Karpas-422 (cell line): Measurements from ENCODE around the gene GATA2. TPM values are rescaled to one million over a fixed set of nuclear protein-coding genes. Genes with fewer than 3 reads are reported as not detected.

Source experiments
- DNase-seq: peaks from one replicate; pipeline ENCODE4 v3.0.0-alpha.2; 2015
- H2AFZ ChIP-seq: fragments of 200-600 bp; sonication (generic); 2 replicates; pipeline ENCODE4 v1.6.1; 2014; ENCODE audit warnings: antibody characterized with exemption, low read length, mixed read lengths
- H3K27ac ChIP-seq: fragments of 200-600 bp; sonication (generic); 2 replicates; pipeline ENCODE4 v1.5.1; 2014; ENCODE audit warnings: mild to moderate bottlenecking, low read length, moderate library complexity
- H3K27me3 ChIP-seq: fragments of 200-600 bp; sonication (generic); 2 replicates; pipeline ENCODE4 v1.6.1; 2014; ENCODE audit warnings: low read length, mixed read lengths
- H3K36me3 ChIP-seq: fragments of 200-600 bp; sonication (generic); 2 replicates; pipeline ENCODE4 v1.6.1; 2014; ENCODE audit warnings: low read length, mixed read lengths; ENCODE audit not compliant: insufficient read depth
- H3K4me1 ChIP-seq: fragments of 200-600 bp; sonication (generic); 2 replicates; pipeline ENCODE4 v1.6.1; 2014; ENCODE audit warnings: mild to moderate bottlenecking, low read length, mixed read lengths
- H3K4me2 ChIP-seq: fragments of 200-600 bp; sonication (generic); 2 replicates; pipeline ENCODE4 v1.6.1; 2014; ENCODE audit warnings: low read length, low read depth, mild to moderate bottlenecking; ENCODE audit not compliant: poor library complexity, severe bottlenecking
- H3K4me3 ChIP-seq: fragments of 200-600 bp; sonication (generic); 2 replicates; pipeline ENCODE4 v1.5.1; 2014; ENCODE audit warnings: mild to moderate bottlenecking, antibody characterized with exemption, low read length, mixed read lengths
- H3K79me2 ChIP-seq: fragments of 200-600 bp; sonication (generic); 2 replicates; pipeline ENCODE4 v1.6.1; 2014; ENCODE audit warnings: mild to moderate bottlenecking, low read length, mixed read lengths
- H3K9ac ChIP-seq: fragments of 200-600 bp; sonication (generic); 2 replicates; pipeline ENCODE4 v1.6.0; 2014; ENCODE audit warnings: low read length
- H3K9me2 ChIP-seq: fragments of 200-600 bp; sonication (generic), shearing (Covaris generic); replicated peaks from 2 replicates; pipeline ENCODE4 v1.6.0; 2014; ENCODE audit warnings: mild to moderate bottlenecking, low read length, moderate library complexity; ENCODE audit not compliant: insufficient read depth
- H3K9me3 ChIP-seq: fragments of 300-700, 200-600 bp; sonication (generic); 2 replicates; pipeline ENCODE4 v1.6.1; 2014; ENCODE audit warnings: low read length, mixed read lengths
- H4K20me1 ChIP-seq: fragments of 200-600 bp; sonication (generic); 2 replicates; pipeline ENCODE4 v1.6.1; 2014; ENCODE audit warnings: mild to moderate bottlenecking, antibody characterized with exemption, low read length, low read depth; ENCODE audit not compliant: insufficient read depth
- total RNA-seq: library from RNA; depleted of rRNA; stranded (reverse); fragments of >200 nt; shearing (Covaris generic); gene quantifications from 2 replicates; pipeline ENCODE4 v1.2.3, GENCODE V29; 2014; ENCODE audit warnings: low replicate concordance

GATA2 gene
- total RNA-seq, 1 experiment from 2014 or later: not detected

DNA sequence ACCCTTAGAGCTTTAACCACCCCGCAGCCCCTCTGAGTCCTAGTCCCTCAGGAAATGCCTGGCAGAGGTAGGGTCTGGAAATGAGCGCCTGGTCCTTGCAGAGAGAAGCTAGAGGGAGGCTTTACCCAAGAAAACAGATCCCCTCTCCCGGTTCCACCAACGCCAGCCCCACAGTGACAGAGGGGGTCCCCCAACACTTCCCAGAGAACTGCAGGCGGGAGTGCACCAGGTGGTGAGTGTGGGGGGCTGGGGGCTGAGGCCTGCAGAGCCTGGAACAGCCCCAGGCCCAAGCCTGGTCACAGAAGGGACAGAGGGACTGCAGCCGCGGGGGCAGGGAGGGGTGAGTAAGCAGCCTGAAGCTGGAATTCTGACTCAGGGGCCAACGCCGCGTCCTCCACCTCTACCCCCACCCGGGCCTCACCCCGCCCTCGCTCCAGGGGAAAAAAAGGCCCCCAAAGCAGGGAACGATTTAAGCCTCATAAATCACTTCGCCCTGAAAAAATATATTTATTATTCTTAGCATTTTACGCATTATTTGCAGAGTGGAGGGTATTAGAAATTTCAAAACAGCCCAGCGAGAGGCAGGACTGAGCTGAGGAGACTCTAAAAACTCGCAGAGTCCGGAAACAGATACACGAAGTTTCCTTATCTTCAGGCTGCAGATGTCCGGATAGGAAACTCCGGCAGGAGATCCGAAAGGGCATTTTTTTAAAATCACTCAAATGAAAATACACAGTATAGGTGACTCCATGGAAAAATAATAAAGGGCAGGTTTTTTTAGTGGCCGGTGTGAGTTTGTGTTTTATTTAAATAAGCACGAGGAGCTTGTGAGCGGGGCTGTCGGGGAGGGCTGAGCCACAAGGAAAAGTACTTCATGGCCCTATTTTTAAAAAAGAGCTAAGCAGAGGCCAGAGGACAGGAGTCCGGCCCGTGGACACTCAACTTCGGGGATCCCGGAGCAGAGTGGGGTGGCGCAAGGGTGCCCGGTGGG, 10.0 kb downstream of the GATA2 start:
- Histone ChIP-seq H3K9ac (no peak overlapping the region), H3K9me2 (no peaks in the 10 kb centered on the region), H2AFZ (no peak overlapping the region), H3K4me2 (no peak overlapping the region), H3K4me3 (no peak overlapping the region), H3K79me2 (no peaks in the 10 kb centered on the region), H3K27me3 (no peaks in the 10 kb centered on the region), H3K36me3 (no peaks in the 10 kb centered on the region), H3K4me1 (no peaks in the 10 kb centered on the region), H3K9me3 (no peaks in the 10 kb centered on the region), H4K20me1 (no peaks in the 10 kb centered on the region), H3K27ac (no peak overlapping the region)
- DNase-seq: no peak

DNA sequence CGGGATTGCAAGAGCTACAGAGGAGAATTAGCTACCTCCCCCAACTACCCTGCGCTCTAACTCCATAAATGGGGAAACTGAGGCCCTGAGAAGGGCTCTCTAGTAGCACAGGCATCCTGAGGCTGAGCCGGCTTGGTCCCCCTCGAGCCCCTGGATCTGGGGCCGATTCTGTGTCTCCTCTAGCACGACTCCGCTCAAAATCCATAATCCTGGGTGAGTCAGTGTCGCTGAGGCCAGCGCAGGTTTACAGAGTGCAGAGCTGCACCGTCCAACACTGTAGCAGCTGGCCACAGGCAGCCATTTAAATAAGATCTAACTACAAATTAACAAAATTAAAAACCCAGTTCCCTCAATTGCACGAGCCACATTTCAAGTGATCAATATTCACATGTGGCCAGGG, 10.8 kb downstream of the GATA2 start:
- H3K27me3 ChIP-seq: no peaks in the 10 kb centered on the region
- H2AFZ ChIP-seq: no peak overlapping the region
- no peak overlapping the region for H3K27ac ChIP-seq
- H3K79me2 ChIP-seq: no peaks in the 10 kb centered on the region
- no peak overlapping the region for H3K4me3 ChIP-seq
- no peaks in the 10 kb centered on the region for H3K9me3 ChIP-seq
- H3K9ac ChIP-seq: no peak overlapping the region
- H3K36me3 ChIP-seq: no peaks in the 10 kb centered on the region
- H3K4me2 ChIP-seq: no peak overlapping the region
- no peaks in the 10 kb centered on the region for H3K4me1 ChIP-seq
- no peaks in the 10 kb centered on the region for H3K9me2 ChIP-seq
- DNase-seq: no peak
- no peaks in the 10 kb centered on the region for H4K20me1 ChIP-seq

DNA sequence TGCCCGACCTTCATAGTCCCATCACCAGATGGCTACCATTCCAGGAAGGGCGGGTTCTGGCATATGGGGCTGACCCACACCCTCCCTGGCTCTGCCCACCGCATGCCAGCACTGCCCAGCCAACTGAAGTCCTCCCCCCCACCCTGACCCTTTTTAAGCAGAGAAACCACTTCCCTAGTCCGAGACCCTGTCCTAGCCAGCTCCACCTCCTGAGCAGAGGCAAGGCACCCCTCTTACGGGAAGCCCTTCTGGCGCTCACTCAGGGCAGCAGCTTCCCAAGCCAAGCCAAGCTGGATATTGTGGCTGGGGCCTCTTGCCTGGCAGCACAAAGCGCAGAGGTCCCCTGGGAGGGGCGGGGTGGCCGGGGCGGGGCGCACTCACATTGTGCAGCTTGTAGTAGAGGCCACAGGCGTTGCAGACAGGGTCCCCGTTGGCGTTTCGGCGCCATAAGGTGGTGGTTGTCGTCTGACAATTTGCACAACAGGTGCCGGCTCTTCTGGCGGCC, 11.5 kb downstream of the GATA2 start:
- H4K20me1 ChIP-seq: no peaks in the 10 kb centered on the region
- H2AFZ ChIP-seq: no peak overlapping the region
- H3K79me2 ChIP-seq: no peaks in the 10 kb centered on the region
- no peaks in the 10 kb centered on the region for H3K4me1 ChIP-seq
- DNase-seq: peak; percentile 52
- no peaks in the 10 kb centered on the region for H3K9me3 ChIP-seq
- H3K27ac ChIP-seq: no peak overlapping the region
- H3K36me3 ChIP-seq: no peaks in the 10 kb centered on the region
- no peaks in the 10 kb centered on the region for H3K9me2 ChIP-seq
- no peaks in the 10 kb centered on the region for H3K27me3 ChIP-seq
- H3K4me3 ChIP-seq: no peak overlapping the region
- no peak overlapping the region for H3K4me2 ChIP-seq
- no peak overlapping the region for H3K9ac ChIP-seq

DNA sequence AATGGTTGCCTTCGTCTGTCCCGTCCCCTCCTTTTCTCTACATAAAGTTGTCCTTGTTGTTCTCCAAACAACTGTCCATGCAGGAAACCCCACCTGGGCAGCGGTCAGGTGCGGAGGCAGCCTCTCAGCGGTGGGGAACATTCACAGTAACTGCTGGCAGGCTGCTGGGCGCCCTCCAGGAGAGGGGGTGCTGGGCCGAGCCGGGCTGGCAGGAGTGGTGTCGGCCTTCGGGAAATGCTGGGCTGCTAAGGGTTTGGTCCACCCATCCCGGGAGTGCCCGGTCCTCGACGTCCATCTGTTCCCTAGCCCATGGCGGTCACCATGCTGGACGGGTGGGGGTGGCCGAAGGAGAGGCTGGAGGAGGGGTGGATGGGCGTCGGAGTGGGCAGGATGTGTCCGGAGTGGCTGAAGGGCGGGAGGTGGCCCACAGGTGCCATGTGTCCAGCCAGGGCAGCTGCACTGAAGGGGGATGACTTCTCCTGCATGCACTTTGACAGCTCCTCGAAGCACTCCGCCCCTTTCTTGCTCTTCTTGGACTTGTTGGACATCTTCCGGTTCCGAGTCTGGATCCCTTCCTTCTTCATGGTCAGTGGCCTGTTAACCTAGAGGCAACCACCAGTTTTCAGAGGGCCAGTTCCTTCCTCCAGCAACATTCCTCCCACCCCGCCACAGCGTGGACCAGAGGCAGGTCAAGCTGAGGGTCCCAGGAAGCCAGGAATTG, 12.1 kb downstream of the GATA2 start:
- Histone ChIP-seq H3K4me2 (no peak overlapping the region), H4K20me1 (no peaks in the 10 kb centered on the region), H3K4me3 (no peak overlapping the region), H3K27me3 (no peaks in the 10 kb centered on the region), H3K27ac (no peak overlapping the region), H3K9ac (no peak overlapping the region), H3K9me3 (no peaks in the 10 kb centered on the region), H3K36me3 (no peaks in the 10 kb centered on the region), H3K4me1 (no peaks in the 10 kb centered on the region), H3K9me2 (no peaks in the 10 kb centered on the region), H2AFZ (no peak overlapping the region), H3K79me2 (no peaks in the 10 kb centered on the region)
- DNase-seq: no peak

DNA sequence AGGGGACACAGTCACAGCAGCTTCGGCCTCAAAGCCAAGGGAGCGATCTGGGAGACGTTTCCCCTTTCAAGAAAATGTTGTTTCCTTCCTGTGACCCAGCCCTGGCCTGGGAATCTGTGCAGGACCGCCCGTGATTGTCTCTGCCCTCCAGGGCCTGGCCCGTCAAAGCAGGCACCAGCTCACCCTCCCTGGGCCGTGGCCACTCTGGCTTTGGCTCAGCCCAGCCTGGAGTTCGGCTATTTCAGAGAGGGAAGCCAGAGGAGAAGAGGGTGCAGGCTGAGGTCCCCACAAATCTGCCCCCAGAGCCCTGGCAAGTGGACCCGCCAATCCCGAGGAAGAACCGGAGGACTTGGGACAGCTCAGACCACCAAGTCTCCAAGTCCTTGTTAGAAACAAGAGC, 12.7 kb downstream of the GATA2 start:
- H3K4me2 ChIP-seq: no peak overlapping the region
- H4K20me1 ChIP-seq: no peaks in the 10 kb centered on the region
- H2AFZ ChIP-seq: no peak overlapping the region
- no peaks in the 10 kb centered on the region for H3K27me3 ChIP-seq
- H3K4me3 ChIP-seq: no peak overlapping the region
- no peak overlapping the region for H3K27ac ChIP-seq
- no peaks in the 10 kb centered on the region for H3K9me2 ChIP-seq
- no peak for DNase-seq
- no peaks in the 10 kb centered on the region for H3K9me3 ChIP-seq
- H3K79me2 ChIP-seq: no peaks in the 10 kb centered on the region
- H3K4me1 ChIP-seq: no peaks in the 10 kb centered on the region
- no peak overlapping the region for H3K9ac ChIP-seq
- H3K36me3 ChIP-seq: no peaks in the 10 kb centered on the region

- Histone ChIP-seq H3K36me3 (no peaks in the 10 kb centered on the region), H3K9ac (no peak overlapping the region), H3K9me3 (no peaks in the 10 kb centered on the region), H3K4me3 (no peak overlapping the region), H2AFZ (no peak overlapping the region), H3K79me2 (no peaks in the 10 kb centered on the region), H3K4me1 (no peaks in the 10 kb centered on the region), H3K27ac (no peak overlapping the region), H3K9me2 (no peaks in the 10 kb centered on the region), H3K4me2 (no peak overlapping the region), H4K20me1 (no peaks in the 10 kb centered on the region), H3K27me3 (no peaks in the 10 kb centered on the region)
- no peak for DNase-seq
These were observed 13.4 kb downstream of the GATA2 start for GRCh38 chr3:128479558-128480086.

DNA sequence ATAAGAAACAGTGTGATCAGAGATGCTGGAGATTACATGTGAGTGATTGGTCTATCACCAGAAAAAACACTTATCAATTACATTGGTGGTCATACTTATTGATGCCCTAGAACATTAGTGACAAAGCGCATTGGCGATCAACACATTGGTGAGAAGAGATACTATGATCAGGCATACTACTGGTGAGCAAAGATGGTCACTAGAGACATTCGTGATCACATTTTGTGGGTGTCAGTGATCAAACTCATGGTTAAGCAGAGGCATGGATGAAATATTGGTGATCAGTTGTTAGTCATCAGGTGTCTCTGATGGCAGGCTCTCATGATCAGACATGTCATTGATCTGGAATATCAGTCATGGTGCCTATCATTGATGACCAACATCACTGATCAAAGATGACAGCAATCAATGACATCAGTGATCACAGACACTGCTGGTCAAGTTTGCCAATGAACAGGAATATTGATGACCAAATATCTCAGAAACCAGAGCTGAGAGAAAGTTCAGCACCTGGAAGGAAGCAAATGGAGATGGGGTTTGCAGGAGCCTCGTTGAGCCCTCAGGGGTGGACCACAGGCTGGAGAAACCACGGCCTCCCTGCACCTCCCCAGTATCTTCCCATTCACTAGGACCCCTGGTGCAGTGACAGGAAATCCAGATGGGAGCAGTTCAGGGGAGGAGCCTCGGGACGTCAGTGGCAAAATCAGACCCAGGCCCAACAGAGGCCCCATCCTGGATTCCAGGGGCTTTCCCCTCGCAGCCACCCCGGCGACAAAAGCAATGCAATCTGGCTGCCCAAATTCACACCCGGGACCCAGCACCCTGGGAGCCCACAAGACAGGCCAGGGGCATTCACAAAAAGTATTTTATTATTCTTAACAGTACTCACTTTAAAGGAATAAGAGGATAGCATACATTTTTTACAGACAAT, 14.2 kb downstream of the GATA2 start:
- Histone ChIP-seq H3K4me3 (no peak overlapping the region), H2AFZ (no peak overlapping the region), H3K9me2 (no peaks in the 10 kb centered on the region), H3K9me3 (no peaks in the 10 kb centered on the region), H3K27ac (no peak overlapping the region), H4K20me1 (no peaks in the 10 kb centered on the region), H3K27me3 (no peaks in the 10 kb centered on the region), H3K9ac (no peak overlapping the region), H3K4me2 (no peak overlapping the region), H3K79me2 (no peaks in the 10 kb centered on the region), H3K36me3 (no peaks in the 10 kb centered on the region), H3K4me1 (no peaks in the 10 kb centered on the region)
- DNase-seq: no peak
